HCT116 (cell line): ENCODE measurements around the gene RAI1. TPM values are rescaled to one million over a fixed set of nuclear protein-coding genes. Genes with fewer than 3 reads are reported as not detected.
A peak's percentile ranks its signal among the peaks of the same experiment; 100 is the strongest.

ENCODE experiments used
- ATAC-seq: fragments of 200-7000 bp; cut with Tn5 transposase; 2 replicates; pipeline ENCODE4 v1.9.1; 2020; ENCODE audit warnings: mild to moderate bottlenecking, moderate library complexity
- BruUV-seq: library from RNA; stranded (reverse); fragments of 400-500 nt; replicated peaks from 2 replicates; lab custom pipeline; 2021; lab: Mats Ljungman, UMichigan
- CTCF ChIA-PET: fragments of 300-600 bp; sonication (Branson Sonifier 250); formaldehyde crosslinking; loops from one replicate; lab custom pipeline; 2021; ENCODE audit warnings: antibody characterized with exemption; lab: Charles Lee
- POLR2A ChIA-PET: fragments of 300-600, 350-600 bp; sonication (Branson Sonifier 250); formaldehyde crosslinking; loops from one replicate; lab custom pipeline; 2021; ENCODE audit warnings: antibody characterized with exemption; lab: Charles Lee
- RAD21 ChIA-PET, 2 experiments: fragments of 300-600 bp; sonication (Branson Sonifier 250); formaldehyde crosslinking; loops; one replicate each; lab custom pipeline; 2023; ENCODE audit warnings: low total read pairs in 2 of 2; ENCODE audit not compliant: uncharacterized antibody in 2 of 2, unreplicated experiment in 2 of 2, low non-redundant PET in 1 of 2; lab: Charles Lee
- DNase-seq: peaks from one replicate; pipeline ENCODE4 v3.0.0-alpha.2; 2010; ENCODE audit warnings: low read depth, low spot score
- H2AFZ ChIP-seq: fragments of 200-600 bp; shearing (Covaris generic), sonication (generic); 2 replicates; pipeline ENCODE4 v1.6.1; 2017; ENCODE audit warnings: low read depth, mixed run types, mixed read lengths, antibody characterized with exemption, low read length; ENCODE audit not compliant: poor library complexity, severe bottlenecking
- H3K27ac ChIP-seq: 2 replicates; pipeline ENCODE4 v1.5.1; 2012; ENCODE audit warnings: low read depth, low read length
- H3K27me3 ChIP-seq: fragments of 200-600 bp; sonication (generic); 2 replicates; pipeline ENCODE4 v1.6.1; 2016; ENCODE audit warnings: mixed run types, low read length, mixed read lengths; ENCODE audit not compliant: insufficient read depth
- H3K36me3 ChIP-seq, 2 experiments: fragments of 200-500 bp in 1 of 2; fragments of 200-600 bp in 1 of 2; sonication (Bioruptor generic) in 1 of 2; sonication (generic) in 1 of 2; 2 replicates each; pipeline versions ENCODE4 v1.5.1 to v1.6.1; 2014 to 2016; ENCODE audit warnings: low read length in 2 of 2, inconsistent platforms in 1 of 2, mixed read lengths in 1 of 2, mixed run types in 1 of 2; ENCODE audit not compliant: insufficient read depth in 2 of 2, control insufficient read depth in 1 of 2
- H3K4me1 ChIP-seq, 2 experiments: fragments of 200-600 bp in 1 of 2; sonication (generic) in 1 of 2; 2 replicates each; pipeline versions ENCODE4 v1.5.1 to v1.6.1; 2012 to 2017; ENCODE audit warnings: low read length in 2 of 2, inconsistent platforms in 1 of 2, mild to moderate bottlenecking in 1 of 2, mixed read lengths in 1 of 2, mixed run types in 1 of 2, moderate library complexity in 1 of 2; ENCODE audit not compliant: insufficient read depth in 2 of 2, control insufficient read depth in 1 of 2
- H3K4me2 ChIP-seq: fragments of 200-600 bp; sonication (generic); 2 replicates; pipeline ENCODE4 v1.6.1; 2017; ENCODE audit warnings: mixed run types, low read length, mixed read lengths
- H3K4me3 ChIP-seq, 2 experiments: fragments of 200-600 bp in 1 of 2; sonication (generic) in 1 of 2; replicated peaks in 1 of 2; 2 replicates each; pipeline ENCODE4 v1.5.1; 2011 to 2016; ENCODE audit warnings: low read length in 2 of 2, control low read depth in 1 of 2, low read depth in 1 of 2, mild to moderate bottlenecking in 1 of 2, mixed read lengths in 1 of 2, mixed run types in 1 of 2
- H3K79me2 ChIP-seq: fragments of 200-600 bp; sonication (generic); 2 replicates; pipeline ENCODE4 v1.6.1; 2017; ENCODE audit warnings: mild to moderate bottlenecking, mixed run types, low read length, moderate library complexity, mixed read lengths; ENCODE audit not compliant: insufficient read depth
- H3K9ac ChIP-seq: fragments of 200-600 bp; sonication (generic); 2 replicates; pipeline ENCODE4 v1.6.1; 2016; ENCODE audit warnings: low read length, mixed read lengths
- H3K9me2 ChIP-seq: fragments of 200-600 bp; sonication (generic), shearing (Covaris generic); 2 replicates; pipeline ENCODE4 v1.6.1; 2017; ENCODE audit warnings: mixed run types, mild to moderate bottlenecking, moderate library complexity; ENCODE audit not compliant: insufficient read depth
- H3K9me3 ChIP-seq, 2 experiments: fragments of 200-500 bp in 1 of 2; fragments of 200-600 bp in 1 of 2; sonication (Bioruptor generic) in 1 of 2; sonication (generic) in 1 of 2; 2 replicates each; pipeline ENCODE4 v1.6.1; 2014 to 2017; ENCODE audit warnings: low read length in 2 of 2, mixed read lengths in 2 of 2, inconsistent platforms in 1 of 2, low read depth in 1 of 2, mild to moderate bottlenecking in 1 of 2, mixed run types in 1 of 2, moderate library complexity in 1 of 2; ENCODE audit not compliant: control insufficient read depth in 1 of 2, insufficient read depth in 1 of 2
- H4K20me1 ChIP-seq: fragments of 200-600 bp; sonication (generic), shearing (Covaris generic); 2 replicates; pipeline ENCODE4 v1.6.1; 2017; ENCODE audit warnings: mixed run types, mild to moderate bottlenecking, moderate library complexity; ENCODE audit not compliant: insufficient read depth
- CBX3 ChIP-seq: IDR thresholded peaks from 2 replicates; pipeline ENCODE4 v1.6.1; 2012; ENCODE audit warnings: low read depth
- CEBPB ChIP-seq: IDR thresholded peaks from 2 replicates; pipeline ENCODE4 v1.6.1; 2012; ENCODE audit warnings: low read depth
- EGR1 ChIP-seq: IDR thresholded peaks from 2 replicates; pipeline ENCODE4 v1.6.1; 2012; ENCODE audit warnings: low read depth
- ELF1 ChIP-seq: IDR thresholded peaks from 2 replicates; pipeline ENCODE4 v1.6.1; 2012; ENCODE audit warnings: low read depth, borderline replicate concordance
- EZH2 ChIP-seq: fragments of 200-600 bp; sonication (generic); IDR thresholded peaks from 2 replicates; pipeline ENCODE4 v1.6.1; 2017; ENCODE audit warnings: antibody characterized with exemption, mixed run types
- EZH2phosphoT487 ChIP-seq: fragments of 200-600 bp; IDR thresholded peaks from 2 replicates; pipeline ENCODE4 v1.6.1; 2018; ENCODE audit warnings: antibody characterized with exemption, borderline replicate concordance
- FOSL1 ChIP-seq: IDR thresholded peaks from 2 replicates; pipeline ENCODE4 v1.6.1; 2012; ENCODE audit warnings: low read depth
- POLR2AphosphoS5 ChIP-seq: IDR thresholded peaks from 2 replicates; pipeline ENCODE4 v1.6.1; 2011; ENCODE audit warnings: mild to moderate bottlenecking, low read depth, low read length, moderate library complexity
- RAD21 ChIP-seq: IDR thresholded peaks from 2 replicates; pipeline ENCODE4 v1.6.1; 2012; ENCODE audit warnings: low read depth, mild to moderate bottlenecking
- SP1 ChIP-seq: IDR thresholded peaks from 2 replicates; pipeline ENCODE4 v1.6.1; 2012; ENCODE audit warnings: low read depth
- SRF ChIP-seq: IDR thresholded peaks from 2 replicates; pipeline ENCODE4 v1.6.1; 2012; ENCODE audit warnings: low read depth
- YY1 ChIP-seq: IDR thresholded peaks from 2 replicates; pipeline ENCODE4 v1.6.1; 2011; ENCODE audit warnings: low read length, low read depth, moderate library complexity, mild to moderate bottlenecking; ENCODE audit not compliant: insufficient replicate concordance; ENCODE audit errors: extremely low read depth
- ZNF274 ChIP-seq: fragments of 200-500 bp; sonication (Bioruptor generic); IDR thresholded peaks from 2 replicates; pipeline ENCODE4 v1.6.1; 2014; ENCODE audit warnings: mild to moderate bottlenecking, low read depth, low read length, inconsistent platforms
- intact Hi-C: fragments of 100-400 bp; cut with micrococcal nuclease; formaldehyde crosslinking; loops from 2 replicates; pipeline ENCODE4 v1.10.0; 2022
- total RNA-seq: library from RNA; stranded (reverse); gene quantifications from one replicate; pipeline ENCODE4 v1.2.1, GENCODE V29; 2021; ENCODE audit not compliant: unreplicated experiment
- TF ChIP-seq, protein P1 (sequence below): IDR thresholded peaks from 2 replicates; pipeline ENCODE4 v1.6.1; 2012
- TF ChIP-seq, protein P2 (sequence below), 3 experiments: fragments of 200-600 bp in 1 of 3; sonication (generic) in 1 of 3; IDR thresholded peaks in 2 of 3; conservative IDR thresholded peaks in 1 of 3; 2 replicates each; pipeline ENCODE4 v1.5.1; 2012 to 2017; ENCODE audit warnings: low read depth in 2 of 3, low read length in 2 of 3, antibody characterized with exemption in 1 of 3, borderline replicate concordance in 1 of 3, control low read depth in 1 of 3, mild to moderate bottlenecking in 1 of 3, mixed read lengths in 1 of 3, mixed run types in 1 of 3, moderate library complexity in 1 of 3; ENCODE audit not compliant: insufficient read depth in 1 of 3
- TF ChIP-seq, protein P3 (sequence below): IDR thresholded peaks from 2 replicates; pipeline ENCODE4 v1.6.1; 2011; ENCODE audit warnings: mild to moderate bottlenecking, low read length, moderate library complexity; ENCODE audit not compliant: insufficient replicate concordance; ENCODE audit errors: extremely low read depth
- TF ChIP-seq, protein P4 (sequence below): IDR thresholded peaks from 2 replicates; pipeline ENCODE4 v1.6.1; 2012; ENCODE audit warnings: low read depth

RAI1 gene
- total RNA-seq, 1 experiment from 2014 or later = 38.5 TPM

DNA sequence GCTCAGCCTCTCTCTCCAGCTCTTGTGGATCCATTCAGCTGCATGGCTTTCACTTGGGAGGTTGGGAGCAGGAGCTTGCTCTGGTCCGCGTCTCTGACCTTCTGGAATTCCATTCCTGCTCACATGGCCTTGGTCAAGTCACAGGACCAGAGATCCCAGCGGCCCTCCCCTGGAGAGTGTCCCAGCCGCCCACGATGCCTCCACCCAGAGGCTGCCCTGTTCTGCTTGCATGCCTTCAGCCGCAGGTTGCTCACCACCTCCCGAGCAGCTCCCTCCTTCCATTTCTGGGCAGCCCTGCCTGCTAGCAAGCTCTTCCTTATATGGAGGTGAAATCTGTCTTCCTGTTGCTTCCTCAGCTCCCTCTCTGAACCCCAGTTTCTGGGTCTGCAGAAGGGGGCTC lies 32.6 kb downstream of the RAI1 start:
- intact Hi-C loops = no loop called here
- no peaks in the 10 kb centered on the region for H3K9me3 ChIP-seq
- POLR2A ChIA-PET = no interaction called here
- H3K4me3 ChIP-seq = no peak overlapping the region
- peak overlapping the region; percentile 25; the same call in 1 of the 2 replicates for H3K4me2 ChIP-seq
- no peaks in the 10 kb centered on the region for H3K27me3 ChIP-seq
- H3K4me1 ChIP-seq = peaks cover 45 to 64% of the 10 kb centered on the region in 2 experiments
- ATAC-seq = no peak
- no TSS peak for BruUV-seq
- no peak for TF ChIP-seq EZH2
- TF ChIP-seq ZNF274 = no peak
- no peak for TF ChIP-seq CBX3
- TF ChIP-seq EGR1 = no peak
- no peak for TF ChIP-seq FOSL1
- no peak for TF ChIP-seq SP1
- TF ChIP-seq, protein P1, sequence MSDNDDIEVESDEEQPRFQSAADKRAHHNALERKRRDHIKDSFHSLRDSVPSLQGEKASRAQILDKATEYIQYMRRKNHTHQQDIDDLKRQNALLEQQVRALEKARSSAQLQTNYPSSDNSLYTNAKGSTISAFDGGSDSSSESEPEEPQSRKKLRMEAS = no peak
- no peak for TF ChIP-seq POLR2AphosphoS5
- TF ChIP-seq CEBPB = no peak
- TF ChIP-seq, protein P2, sequence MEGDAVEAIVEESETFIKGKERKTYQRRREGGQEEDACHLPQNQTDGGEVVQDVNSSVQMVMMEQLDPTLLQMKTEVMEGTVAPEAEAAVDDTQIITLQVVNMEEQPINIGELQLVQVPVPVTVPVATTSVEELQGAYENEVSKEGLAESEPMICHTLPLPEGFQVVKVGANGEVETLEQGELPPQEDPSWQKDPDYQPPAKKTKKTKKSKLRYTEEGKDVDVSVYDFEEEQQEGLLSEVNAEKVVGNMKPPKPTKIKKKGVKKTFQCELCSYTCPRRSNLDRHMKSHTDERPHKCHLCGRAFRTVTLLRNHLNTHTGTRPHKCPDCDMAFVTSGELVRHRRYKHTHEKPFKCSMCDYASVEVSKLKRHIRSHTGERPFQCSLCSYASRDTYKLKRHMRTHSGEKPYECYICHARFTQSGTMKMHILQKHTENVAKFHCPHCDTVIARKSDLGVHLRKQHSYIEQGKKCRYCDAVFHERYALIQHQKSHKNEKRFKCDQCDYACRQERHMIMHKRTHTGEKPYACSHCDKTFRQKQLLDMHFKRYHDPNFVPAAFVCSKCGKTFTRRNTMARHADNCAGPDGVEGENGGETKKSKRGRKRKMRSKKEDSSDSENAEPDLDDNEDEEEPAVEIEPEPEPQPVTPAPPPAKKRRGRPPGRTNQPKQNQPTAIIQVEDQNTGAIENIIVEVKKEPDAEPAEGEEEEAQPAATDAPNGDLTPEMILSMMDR (IDR thresholded peaks at IDR 0.05 in 2 of 3, conservative IDR thresholded peaks at IDR 0.05 in 1 of 3; ENCODE audit: borderline replicate concordance in 1 of 3, insufficient read depth in 1 of 3, low read depth in 2 of 3, low read length in 2 of 3) = no peak
- TF ChIP-seq, protein P3, sequence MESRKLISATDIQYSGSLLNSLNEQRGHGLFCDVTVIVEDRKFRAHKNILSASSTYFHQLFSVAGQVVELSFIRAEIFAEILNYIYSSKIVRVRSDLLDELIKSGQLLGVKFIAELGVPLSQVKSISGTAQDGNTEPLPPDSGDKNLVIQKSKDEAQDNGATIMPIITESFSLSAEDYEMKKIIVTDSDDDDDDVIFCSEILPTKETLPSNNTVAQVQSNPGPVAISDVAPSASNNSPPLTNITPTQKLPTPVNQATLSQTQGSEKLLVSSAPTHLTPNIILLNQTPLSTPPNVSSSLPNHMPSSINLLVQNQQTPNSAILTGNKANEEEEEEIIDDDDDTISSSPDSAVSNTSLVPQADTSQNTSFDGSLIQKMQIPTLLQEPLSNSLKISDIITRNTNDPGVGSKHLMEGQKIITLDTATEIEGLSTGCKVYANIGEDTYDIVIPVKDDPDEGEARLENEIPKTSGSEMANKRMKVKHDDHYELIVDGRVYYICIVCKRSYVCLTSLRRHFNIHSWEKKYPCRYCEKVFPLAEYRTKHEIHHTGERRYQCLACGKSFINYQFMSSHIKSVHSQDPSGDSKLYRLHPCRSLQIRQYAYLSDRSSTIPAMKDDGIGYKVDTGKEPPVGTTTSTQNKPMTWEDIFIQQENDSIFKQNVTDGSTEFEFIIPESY = no peak
- TF ChIP-seq SRF = no peak
- no peak for TF ChIP-seq ELF1
- no peak for TF ChIP-seq RAD21
- TF ChIP-seq YY1 = no peak
- TF ChIP-seq, protein P4, sequence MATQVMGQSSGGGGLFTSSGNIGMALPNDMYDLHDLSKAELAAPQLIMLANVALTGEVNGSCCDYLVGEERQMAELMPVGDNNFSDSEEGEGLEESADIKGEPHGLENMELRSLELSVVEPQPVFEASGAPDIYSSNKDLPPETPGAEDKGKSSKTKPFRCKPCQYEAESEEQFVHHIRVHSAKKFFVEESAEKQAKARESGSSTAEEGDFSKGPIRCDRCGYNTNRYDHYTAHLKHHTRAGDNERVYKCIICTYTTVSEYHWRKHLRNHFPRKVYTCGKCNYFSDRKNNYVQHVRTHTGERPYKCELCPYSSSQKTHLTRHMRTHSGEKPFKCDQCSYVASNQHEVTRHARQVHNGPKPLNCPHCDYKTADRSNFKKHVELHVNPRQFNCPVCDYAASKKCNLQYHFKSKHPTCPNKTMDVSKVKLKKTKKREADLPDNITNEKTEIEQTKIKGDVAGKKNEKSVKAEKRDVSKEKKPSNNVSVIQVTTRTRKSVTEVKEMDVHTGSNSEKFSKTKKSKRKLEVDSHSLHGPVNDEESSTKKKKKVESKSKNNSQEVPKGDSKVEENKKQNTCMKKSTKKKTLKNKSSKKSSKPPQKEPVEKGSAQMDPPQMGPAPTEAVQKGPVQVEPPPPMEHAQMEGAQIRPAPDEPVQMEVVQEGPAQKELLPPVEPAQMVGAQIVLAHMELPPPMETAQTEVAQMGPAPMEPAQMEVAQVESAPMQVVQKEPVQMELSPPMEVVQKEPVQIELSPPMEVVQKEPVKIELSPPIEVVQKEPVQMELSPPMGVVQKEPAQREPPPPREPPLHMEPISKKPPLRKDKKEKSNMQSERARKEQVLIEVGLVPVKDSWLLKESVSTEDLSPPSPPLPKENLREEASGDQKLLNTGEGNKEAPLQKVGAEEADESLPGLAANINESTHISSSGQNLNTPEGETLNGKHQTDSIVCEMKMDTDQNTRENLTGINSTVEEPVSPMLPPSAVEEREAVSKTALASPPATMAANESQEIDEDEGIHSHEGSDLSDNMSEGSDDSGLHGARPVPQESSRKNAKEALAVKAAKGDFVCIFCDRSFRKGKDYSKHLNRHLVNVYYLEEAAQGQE = no peak
- no peak for TF ChIP-seq EZH2phosphoT487
- H3K79me2 ChIP-seq = peaks cover 91% of the 10 kb centered on the region
- no peak for DNase-seq
- no peaks in the 10 kb centered on the region for H3K9me2 ChIP-seq
- RAD21 ChIA-PET = no interaction called here
- no peak overlapping the region for H3K27ac ChIP-seq
- CTCF ChIA-PET = no interaction called here
- no peaks in the 10 kb centered on the region; the same call in 1 of the 2 replicates for H4K20me1 ChIP-seq
- no peak overlapping the region for H2AFZ ChIP-seq
- H3K9ac ChIP-seq = no peak overlapping the region
- H3K36me3 ChIP-seq = no peaks in the 10 kb centered on the region
